ENCODE data around the gene RALGAPA2. TPM values are rescaled to one million over a fixed set of nuclear protein-coding genes. Genes with fewer than 3 reads are reported as not detected.

Gene RALGAPA2
- total and polyA plus RNA-seq, 7 experiments from 2014 or later: 6.7 to 45.4 (median 34.9) TPM

- peak overlapping the region in 1 of 10 donors; percentile 20 for H3K4me3 Mint-ChIP-seq
- peaks cover 10 to 63% (median 34%) of the 10 kb centered on the region in 5 donors for H3K36me3 Mint-ChIP-seq
- peaks cover 0 to 45% (median 0%) of the 10 kb centered on the region in 3 experiments for H3K36me3 ChIP-seq (ENCODE audit: control insufficient read depth in 2 of 3, insufficient read depth in 3 of 3, low read length in 3 of 3)
- H3K4me1 Mint-ChIP-seq: peaks cover 0 to 5% (median 0%) of the 10 kb centered on the region in 7 donors
- ChIA-PET CTCF (no interaction called here), POLR2A (no interaction called here)
- H3K9me3 Mint-ChIP-seq: peaks cover 0 to 1% (median 0%) of the 10 kb centered on the region in 11 donors
- DNase-seq: no peak
- no peaks in the 10 kb centered on the region for H3K27me3 Mint-ChIP-seq
- intact Hi-C loops (cut with micrococcal nuclease): no loop called here
- no peak overlapping the region for H3K4me3 ChIP-seq (ENCODE audit: low read length)
- H3K9me3 ChIP-seq (ENCODE audit: control insufficient read depth in 2 of 3, low read length in 3 of 3): no peaks in the 10 kb centered on the region
- no peaks in the 10 kb centered on the region for H3K4me1 ChIP-seq (ENCODE audit: control insufficient read depth in 2 of 2, insufficient read depth in 2 of 2, low read length in 2 of 2)
- ATAC-seq: no peak
- H3K27ac ChIP-seq (ENCODE audit: low read depth, low read length): no peak overlapping the region
- no peak overlapping the region for H3K27ac Mint-ChIP-seq
- no peaks in the 10 kb centered on the region for H3K27me3 ChIP-seq (ENCODE audit: control insufficient read depth in 2 of 2, insufficient read depth in 2 of 2, low read length in 2 of 2)
These were observed 98.1 kb downstream of the RALGAPA2 start for GRCh38 chr20:20614391-20614790.

GRCh38 chr20:20612251-20612650 lies 100.2 kb downstream of the RALGAPA2 start:
- CTCF ChIA-PET: no interaction called here
- Mint-ChIP-seq H3K9me3 (peaks cover 0 to 1% (median 0%) of the 10 kb centered on the region in 11 donors), H3K36me3 (peaks cover 8 to 63% (median 42%) of the 10 kb centered on the region in 5 donors)

GRCh38 chr20:20611167-20611566 lies 101.3 kb downstream of the RALGAPA2 start:
- ATAC-seq: no peak
- ChIA-PET CTCF (no interaction called here), POLR2A (no interaction called here)
- Mint-ChIP-seq H3K27ac (no peak overlapping the region), H3K4me3 (no peak overlapping the region), H3K9me3 (peaks cover 0 to 1% (median 0%) of the 10 kb centered on the region in 11 donors), H3K36me3 (peaks cover 8 to 63% (median 43%) of the 10 kb centered on the region in 5 donors), H3K27me3 (no peaks in the 10 kb centered on the region), H3K4me1 (peaks cover 0 to 8% (median 0%) of the 10 kb centered on the region in 7 donors)
- DNase-seq: no peak
- H3K27ac ChIP-seq (ENCODE audit: low read depth, low read length): no peak overlapping the region
- intact Hi-C loops (cut with micrococcal nuclease): no loop called here
- no peak overlapping the region for H3K4me3 ChIP-seq (ENCODE audit: low read length)
- H3K27me3 ChIP-seq (ENCODE audit: control insufficient read depth in 2 of 2, insufficient read depth in 2 of 2, low read length in 2 of 2): no peaks in the 10 kb centered on the region
- no peaks in the 10 kb centered on the region for H3K4me1 ChIP-seq (ENCODE audit: control insufficient read depth in 2 of 2, insufficient read depth in 2 of 2, low read length in 2 of 2)
- peaks cover 0 to 36% (median 0%) of the 10 kb centered on the region in 3 experiments for H3K36me3 ChIP-seq (ENCODE audit: control insufficient read depth in 2 of 3, insufficient read depth in 3 of 3, low read length in 3 of 3)
- no peaks in the 10 kb centered on the region for H3K9me3 ChIP-seq (ENCODE audit: control insufficient read depth in 2 of 3, low read length in 3 of 3)

More at GRCh38 chr20:20612251-20612650, 100.2 kb downstream of the RALGAPA2 start:
- no peak overlapping the region for H3K4me3 ChIP-seq (ENCODE audit: low read length)
- Mint-ChIP-seq H3K27me3 (no peaks in the 10 kb centered on the region), H3K4me1 (peaks cover 0 to 5% (median 0%) of the 10 kb centered on the region in 7 donors), H3K27ac (peak overlapping the region in 1 of 9 donors; percentile 32), H3K4me3 (no peak overlapping the region)
- POLR2A ChIA-PET: no interaction called here
- intact Hi-C loops (cut with micrococcal nuclease): no loop called here
- no peaks in the 10 kb centered on the region for H3K4me1 ChIP-seq (ENCODE audit: control insufficient read depth in 2 of 2, insufficient read depth in 2 of 2, low read length in 2 of 2)
- H3K9me3 ChIP-seq (ENCODE audit: control insufficient read depth in 2 of 3, low read length in 3 of 3): no peaks in the 10 kb centered on the region
- no peak for DNase-seq
- ATAC-seq: no peak
- peaks cover 0 to 40% (median 0%) of the 10 kb centered on the region in 3 experiments for H3K36me3 ChIP-seq (ENCODE audit: control insufficient read depth in 2 of 3, insufficient read depth in 3 of 3, low read length in 3 of 3)
- H3K27ac ChIP-seq (ENCODE audit: low read depth, low read length): no peak overlapping the region
- H3K27me3 ChIP-seq (ENCODE audit: control insufficient read depth in 2 of 2, insufficient read depth in 2 of 2, low read length in 2 of 2): no peaks in the 10 kb centered on the region

DNA sequence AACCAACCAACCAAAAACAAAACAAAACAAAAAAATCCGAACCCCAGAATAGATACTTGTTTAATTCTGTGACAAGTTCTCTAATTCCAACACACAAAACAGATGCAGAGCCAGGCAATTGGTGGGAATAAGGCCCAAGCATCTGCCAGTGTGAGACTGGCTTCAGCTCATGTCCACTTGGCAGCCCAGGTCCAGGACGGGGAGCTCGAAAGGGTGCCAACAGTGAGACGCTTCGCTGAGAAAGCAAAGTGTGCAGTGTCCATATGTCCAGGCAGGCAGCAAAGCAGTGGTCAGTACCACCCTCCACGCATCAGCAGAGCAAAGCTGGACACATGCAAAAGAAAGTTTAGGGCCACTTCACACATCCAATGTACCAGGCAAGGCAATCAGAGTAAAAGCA lies 102.9 kb downstream of the RALGAPA2 start:
- H3K27ac Mint-ChIP-seq: no peak overlapping the region
- H3K27me3 Mint-ChIP-seq: no peaks in the 10 kb centered on the region
- peaks cover 0 to 36% (median 0%) of the 10 kb centered on the region in 3 experiments for H3K36me3 ChIP-seq (ENCODE audit: control insufficient read depth in 2 of 3, insufficient read depth in 3 of 3, low read length in 3 of 3)
- H3K36me3 Mint-ChIP-seq: peaks cover 6 to 67% (median 50%) of the 10 kb centered on the region in 5 donors
- ChIA-PET CTCF (no interaction called here), POLR2A (no interaction called here)
- no peak for DNase-seq
- no peak overlapping the region for H3K4me3 Mint-ChIP-seq
- intact Hi-C loops (cut with micrococcal nuclease): no loop called here
- no peaks in the 10 kb centered on the region for H3K4me1 ChIP-seq (ENCODE audit: control insufficient read depth in 2 of 2, insufficient read depth in 2 of 2, low read length in 2 of 2)
- no peaks in the 10 kb centered on the region for H3K9me3 Mint-ChIP-seq
- no peaks in the 10 kb centered on the region for H3K27me3 ChIP-seq (ENCODE audit: control insufficient read depth in 2 of 2, insufficient read depth in 2 of 2, low read length in 2 of 2)
- peaks cover 0 to 8% (median 0%) of the 10 kb centered on the region in 7 donors for H3K4me1 Mint-ChIP-seq
- no peak overlapping the region for H3K4me3 ChIP-seq (ENCODE audit: low read length)
- no peak overlapping the region for H3K27ac ChIP-seq (ENCODE audit: low read depth, low read length)
- ATAC-seq: no peak
- no peaks in the 10 kb centered on the region for H3K9me3 ChIP-seq (ENCODE audit: control insufficient read depth in 2 of 3, low read length in 3 of 3)

GRCh38 chr20:20608641-20609040 lies 103.8 kb downstream of the RALGAPA2 start:
- Histone ChIP-seq H3K4me3 (ENCODE audit: low read length) (no peak overlapping the region), H3K27me3 (ENCODE audit: control insufficient read depth in 2 of 2, insufficient read depth in 2 of 2, low read length in 2 of 2) (no peaks in the 10 kb centered on the region), H3K9me3 (ENCODE audit: control insufficient read depth in 2 of 3, low read length in 3 of 3) (no peaks in the 10 kb centered on the region), H3K36me3 (ENCODE audit: control insufficient read depth in 2 of 3, insufficient read depth in 3 of 3, low read length in 3 of 3) (peaks cover 0 to 33% (median 0%) of the 10 kb centered on the region in 3 experiments), H3K4me1 (ENCODE audit: control insufficient read depth in 2 of 2, insufficient read depth in 2 of 2, low read length in 2 of 2) (peaks cover 0 to 6% of the 10 kb centered on the region in 2 donors), H3K27ac (ENCODE audit: low read depth, low read length) (no peak overlapping the region)
- H3K9me3 Mint-ChIP-seq: no peaks in the 10 kb centered on the region
- ATAC-seq: no peak
- no peaks in the 10 kb centered on the region for H3K27me3 Mint-ChIP-seq
- no peak for DNase-seq
- no peak overlapping the region for H3K4me3 Mint-ChIP-seq
- no peak overlapping the region for H3K27ac Mint-ChIP-seq
- CTCF ChIA-PET: interaction anchor here (1.0 kb wide), 1 partner anchor 14 kb away, joined by 3 read pairs; no protein-coding TSS in a partner anchor
- H3K36me3 Mint-ChIP-seq: peaks cover 6 to 66% (median 46%) of the 10 kb centered on the region in 5 donors
- intact Hi-C loops (cut with micrococcal nuclease): no loop called here
- POLR2A ChIA-PET: no interaction called here
- H3K4me1 Mint-ChIP-seq: peaks cover 0 to 8% (median 0%) of the 10 kb centered on the region in 7 donors

- no peak overlapping the region for H3K4me3 ChIP-seq (ENCODE audit: low read length)
- Mint-ChIP-seq H3K36me3 (peaks cover 6 to 64% (median 40%) of the 10 kb centered on the region in 5 donors), H3K27ac (no peak overlapping the region), H3K27me3 (no peaks in the 10 kb centered on the region), H3K4me1 (peaks cover 0 to 8% (median 0%) of the 10 kb centered on the region in 7 donors), H3K9me3 (no peaks in the 10 kb centered on the region), H3K4me3 (no peak overlapping the region)
- peaks cover 0 to 27% (median 0%) of the 10 kb centered on the region in 3 experiments for H3K36me3 ChIP-seq (ENCODE audit: control insufficient read depth in 2 of 3, insufficient read depth in 3 of 3, low read length in 3 of 3)
- no peak overlapping the region for H3K27ac ChIP-seq (ENCODE audit: low read depth, low read length)
- ChIA-PET CTCF (interaction anchor here (1.0 kb wide), 1 partner anchor 14 kb away, joined by 3 read pairs; no protein-coding TSS in a partner anchor), POLR2A (no interaction called here)
- H3K27me3 ChIP-seq (ENCODE audit: control insufficient read depth in 2 of 2, insufficient read depth in 2 of 2, low read length in 2 of 2): no peaks in the 10 kb centered on the region
- intact Hi-C loops (cut with micrococcal nuclease): no loop called here
- DNase-seq: no peak
- H3K4me1 ChIP-seq (ENCODE audit: control insufficient read depth in 2 of 2, insufficient read depth in 2 of 2, low read length in 2 of 2): peaks cover 0 to 9% of the 10 kb centered on the region in 2 donors
- no peaks in the 10 kb centered on the region for H3K9me3 ChIP-seq (ENCODE audit: control insufficient read depth in 2 of 3, low read length in 3 of 3)
- ATAC-seq: no peak
These were observed 104.4 kb downstream of the RALGAPA2 start for GRCh38 chr20:20608041-20608440.

DNA sequence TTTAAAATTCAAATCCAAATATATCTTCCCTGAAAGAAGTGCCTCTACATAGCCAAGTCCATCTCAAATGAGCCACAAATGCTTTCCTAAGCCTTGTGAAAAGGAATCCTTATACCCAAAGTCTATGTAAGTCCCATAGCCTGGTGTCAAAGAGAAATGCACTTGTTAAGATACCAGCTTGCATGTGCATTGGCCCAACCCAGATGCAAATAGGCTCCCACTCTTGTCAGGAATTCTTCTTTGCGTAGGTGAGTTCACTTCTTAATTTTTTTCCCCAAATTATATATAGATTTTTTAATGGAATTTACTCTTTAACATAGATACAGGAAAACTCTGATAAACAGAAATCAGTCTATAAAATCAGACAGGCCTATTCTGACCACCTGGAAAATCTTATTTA lies 105.6 kb downstream of the RALGAPA2 start:
- POLR2A ChIA-PET: no interaction called here
- Mint-ChIP-seq H3K27ac (no peak overlapping the region), H3K27me3 (no peaks in the 10 kb centered on the region), H3K4me3 (no peak overlapping the region), H3K4me1 (peaks cover 0 to 13% (median 0%) of the 10 kb centered on the region in 7 donors), H3K9me3 (no peaks in the 10 kb centered on the region), H3K36me3 (peaks cover 7 to 61% (median 40%) of the 10 kb centered on the region in 5 donors)
- no peak for DNase-seq
- no peaks in the 10 kb centered on the region for H3K27me3 ChIP-seq (ENCODE audit: control insufficient read depth in 2 of 2, insufficient read depth in 2 of 2, low read length in 2 of 2)
- no peak for ATAC-seq
- H3K27ac ChIP-seq (ENCODE audit: low read depth, low read length): no peak overlapping the region
- H3K36me3 ChIP-seq (ENCODE audit: control insufficient read depth in 2 of 3, insufficient read depth in 3 of 3, low read length in 3 of 3): peaks cover 0 to 31% (median 0%) of the 10 kb centered on the region in 3 experiments
- H3K4me1 ChIP-seq (ENCODE audit: control insufficient read depth in 2 of 2, insufficient read depth in 2 of 2, low read length in 2 of 2): peaks cover 0 to 15% of the 10 kb centered on the region in 2 donors
- no peak overlapping the region for H3K4me3 ChIP-seq (ENCODE audit: low read length)
- CTCF ChIA-PET: no interaction called here
- intact Hi-C loops (cut with micrococcal nuclease): no loop called here
- no peaks in the 10 kb centered on the region for H3K9me3 ChIP-seq (ENCODE audit: control insufficient read depth in 2 of 3, low read length in 3 of 3)

Measured in naive thymus-derived CD4-positive, alpha-beta T cell (primary cell).